HG02763 (cell line): Measurements from ENCODE around the gene ATAD3B.
"Not testable (repeated sequence)": the region's sequence is repeated elsewhere in the genome, so short reads cannot be mapped to it uniquely, and the experiment has no call there.

Experiments used
- ATAC-seq: cut with Tn5 transposase; IDR thresholded peaks from one replicate; pipeline ENCODE4 v1.9.1; 2021; ENCODE audit warnings: mild to moderate bottlenecking, moderate library complexity; ENCODE audit not compliant: unreplicated experiment

ATAD3B gene, protein sequence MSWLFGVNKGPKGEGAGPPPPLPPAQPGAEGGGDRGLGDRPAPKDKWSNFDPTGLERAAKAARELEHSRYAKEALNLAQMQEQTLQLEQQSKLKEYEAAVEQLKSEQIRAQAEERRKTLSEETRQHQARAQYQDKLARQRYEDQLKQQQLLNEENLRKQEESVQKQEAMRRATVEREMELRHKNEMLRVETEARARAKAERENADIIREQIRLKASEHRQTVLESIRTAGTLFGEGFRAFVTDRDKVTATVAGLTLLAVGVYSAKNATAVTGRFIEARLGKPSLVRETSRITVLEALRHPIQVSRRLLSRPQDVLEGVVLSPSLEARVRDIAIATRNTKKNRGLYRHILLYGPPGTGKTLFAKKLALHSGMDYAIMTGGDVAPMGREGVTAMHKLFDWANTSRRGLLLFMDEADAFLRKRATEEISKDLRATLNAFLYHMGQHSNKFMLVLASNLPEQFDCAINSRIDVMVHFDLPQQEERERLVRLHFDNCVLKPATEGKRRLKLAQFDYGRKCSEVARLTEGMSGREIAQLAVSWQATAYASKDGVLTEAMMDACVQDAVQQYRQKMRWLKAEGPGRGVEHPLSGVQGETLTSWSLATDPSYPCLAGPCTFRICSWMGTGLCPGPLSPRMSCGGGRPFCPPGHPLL

DNA sequence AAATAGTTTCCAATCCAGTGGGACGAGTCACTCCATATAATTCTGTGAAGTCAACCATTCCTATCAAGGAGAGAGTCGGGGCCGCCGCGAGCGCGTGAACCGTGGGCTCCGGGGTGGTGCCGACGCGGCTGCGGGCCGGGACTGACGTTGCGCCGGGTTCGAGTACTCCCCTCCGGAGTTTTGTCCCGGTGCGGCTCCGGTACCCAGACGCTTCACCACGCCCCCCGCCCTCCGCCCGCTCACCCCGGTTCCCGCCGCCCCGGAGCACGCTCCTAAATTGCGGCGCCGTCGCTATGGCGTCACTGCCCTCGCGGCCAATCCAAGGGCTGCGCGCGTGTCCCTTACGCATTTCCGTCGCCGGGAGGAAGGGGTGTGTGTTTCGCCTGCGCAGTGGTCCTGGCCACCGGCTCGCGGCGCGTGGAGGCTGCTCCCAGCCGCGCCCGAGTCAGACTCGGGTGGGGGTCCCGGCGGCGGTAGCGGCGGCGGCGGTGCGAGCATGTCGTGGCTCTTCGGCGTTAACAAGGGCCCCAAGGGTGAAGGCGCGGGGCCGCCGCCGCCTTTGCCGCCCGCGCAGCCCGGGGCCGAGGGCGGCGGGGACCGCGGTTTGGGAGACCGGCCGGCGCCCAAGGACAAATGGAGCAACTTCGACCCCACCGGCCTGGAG, at the start of gene ATAD3B:
Gene ATAD3B, plus strand, starts transcription at position 377 of the 664 bp plus-strand sequence. Its CDS starts 120 bp downstream, at position 497.
- ATAC-seq: peak; percentile 86

DNA sequence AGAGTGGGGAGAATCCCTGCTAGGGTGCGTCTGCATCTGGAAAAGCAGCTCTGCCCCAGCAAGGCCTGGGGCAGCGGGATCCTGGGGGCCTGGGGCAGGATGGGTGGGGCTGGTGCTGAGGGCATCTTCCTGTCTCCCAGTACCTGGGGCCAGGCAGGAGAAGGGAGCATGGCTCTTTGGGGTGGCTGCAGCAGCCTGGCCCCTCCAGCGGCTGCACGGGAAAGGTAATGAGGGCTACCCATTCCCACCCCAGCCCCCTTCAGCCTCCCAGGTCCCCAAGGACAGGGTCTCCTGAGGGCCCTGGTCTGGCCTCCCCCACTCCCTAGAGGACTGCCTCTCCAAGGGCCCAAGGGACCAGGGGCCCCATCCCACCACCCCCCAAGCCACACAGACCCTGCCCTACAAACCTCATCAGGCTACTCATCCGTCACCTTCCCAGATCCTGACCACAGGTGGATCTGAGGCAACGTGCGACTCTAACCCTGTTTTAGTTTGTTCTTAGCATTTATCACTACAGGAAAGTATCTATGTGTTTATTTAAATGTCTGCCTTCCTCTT, 49.6 kb upstream of the ATAD3B start:
- no peak for ATAC-seq

DNA sequence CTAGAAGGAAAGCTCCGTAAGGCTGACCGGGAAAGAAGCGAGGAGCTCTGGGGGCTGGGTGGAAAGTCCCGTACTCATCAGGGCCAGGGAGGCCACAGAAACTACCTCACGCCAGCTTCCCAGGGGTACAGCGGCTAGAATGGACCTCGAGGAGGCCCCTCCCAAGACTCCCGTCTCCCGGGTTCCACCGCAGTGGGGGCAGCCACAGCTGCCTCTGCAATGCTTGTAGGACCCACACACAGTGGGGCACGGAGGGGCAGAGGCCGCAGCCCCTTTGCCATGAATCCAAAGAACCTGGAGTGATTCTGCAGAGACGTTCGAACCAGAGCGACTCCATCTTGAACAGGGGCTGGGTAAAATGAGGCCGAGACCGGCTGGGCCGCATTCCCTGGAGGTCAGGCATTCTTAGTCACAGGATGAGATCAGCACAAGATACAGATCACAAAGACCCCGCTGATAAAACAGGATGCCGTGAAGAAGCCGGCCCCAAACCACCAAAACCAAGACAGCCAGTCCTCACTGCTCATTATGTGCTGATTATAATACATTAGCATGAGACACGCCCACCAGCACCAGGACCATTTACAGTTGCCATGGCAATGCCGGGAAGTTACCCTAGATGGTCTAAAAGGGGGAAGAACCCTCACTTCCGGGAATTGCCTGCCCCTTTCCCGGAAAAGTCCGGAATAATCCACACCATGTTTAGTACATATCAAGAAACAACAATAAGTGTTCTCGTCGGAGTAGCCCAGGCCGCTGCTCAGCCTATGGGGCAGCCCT, 48.9 kb upstream of the ATAD3B start:
- ATAC-seq: no peak

DNA sequence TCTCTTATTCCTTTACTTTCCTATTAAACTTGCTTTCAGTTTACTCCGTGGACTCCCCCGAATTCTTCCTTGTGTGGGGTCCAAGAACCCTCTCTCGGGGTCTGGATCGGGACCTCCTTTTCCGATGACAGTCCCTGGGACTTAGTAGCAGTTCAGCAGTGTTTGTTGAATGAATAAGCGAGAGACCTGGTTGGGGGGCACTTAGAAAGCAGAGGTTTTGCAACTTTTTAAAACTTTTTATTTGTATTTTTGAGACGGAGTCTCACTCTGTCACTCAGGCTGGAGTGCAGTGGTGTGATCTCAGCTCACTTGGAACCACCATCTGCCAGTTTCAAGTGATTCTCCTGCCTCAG, 48.3 kb upstream of the ATAD3B start:
- no peak for ATAC-seq

DNA sequence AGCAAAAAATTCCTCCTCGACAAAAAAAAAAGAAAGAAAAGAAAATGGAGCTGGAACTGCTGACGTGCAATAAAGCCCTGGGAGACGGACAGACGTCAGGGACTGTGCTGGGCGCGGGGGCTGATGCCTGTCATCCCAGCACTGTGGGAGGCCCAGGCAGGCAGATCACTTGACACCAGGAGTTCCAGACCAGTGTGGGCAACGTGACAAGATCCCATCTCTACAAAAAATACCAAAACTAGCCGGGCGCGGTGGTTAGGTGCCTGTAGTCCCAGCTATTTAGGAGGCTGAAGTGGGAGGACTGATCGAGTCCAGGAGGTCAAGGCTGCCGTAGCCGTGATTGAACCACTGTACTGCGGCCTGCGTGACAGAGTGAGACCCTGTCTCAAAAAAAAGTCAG, 46.9 kb upstream of the ATAD3B start:
- ATAC-seq: no peak

DNA sequence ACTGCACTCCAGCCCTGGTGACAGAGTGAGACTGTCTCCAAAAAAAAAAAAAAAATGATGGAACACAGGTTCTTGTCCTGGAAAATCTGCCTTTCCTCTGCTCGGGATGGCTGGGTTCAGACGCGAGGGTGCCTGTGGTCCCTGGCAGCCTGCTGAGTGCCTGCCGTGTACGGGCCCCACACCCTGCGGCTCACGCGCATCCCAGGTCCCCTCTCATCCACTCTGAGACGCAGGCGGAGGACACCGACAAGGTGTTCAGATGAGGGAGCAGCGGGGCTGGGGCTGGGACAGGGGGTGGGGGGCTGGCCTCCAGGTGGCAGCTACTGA, 46.2 kb upstream of the ATAD3B start:
- no peak for ATAC-seq

DNA sequence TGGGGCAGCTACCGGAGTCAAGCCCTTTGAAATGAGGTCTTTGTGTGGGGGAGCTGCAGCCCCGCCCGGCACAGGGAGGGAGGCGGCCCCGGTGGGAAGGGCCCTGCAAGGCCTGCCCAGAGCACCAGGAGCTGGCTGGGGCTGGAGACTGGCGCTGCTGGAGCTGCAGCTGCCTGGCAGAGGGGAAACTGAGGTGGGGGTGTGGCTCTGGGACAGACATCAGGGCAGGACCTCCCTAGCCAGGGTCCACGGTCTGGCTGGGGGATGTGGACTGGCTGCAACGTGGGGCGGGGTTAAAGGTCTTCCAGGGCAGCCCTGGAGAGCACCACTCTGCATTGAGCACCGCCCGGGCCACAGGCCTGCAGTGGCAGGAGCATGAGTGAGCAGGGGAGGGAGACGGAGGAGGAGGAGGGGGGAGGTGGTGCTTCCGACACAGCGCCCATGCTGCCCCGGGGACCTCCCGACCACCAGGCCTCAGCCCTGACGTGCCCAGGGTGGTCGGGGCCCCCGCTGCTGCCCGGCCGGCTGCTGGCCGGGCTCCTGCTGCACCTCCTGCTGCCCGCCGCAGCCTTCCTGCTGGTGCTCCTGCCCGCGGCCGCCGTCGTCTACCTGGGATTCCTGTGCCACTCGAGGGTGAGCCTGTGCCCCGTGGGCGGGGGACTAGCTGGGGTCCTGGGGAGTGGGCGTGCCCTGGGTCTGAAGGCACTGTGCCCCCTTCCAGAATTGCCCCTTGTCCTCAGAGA, 45.6 kb upstream of the ATAD3B start:
- no peak for ATAC-seq

DNA sequence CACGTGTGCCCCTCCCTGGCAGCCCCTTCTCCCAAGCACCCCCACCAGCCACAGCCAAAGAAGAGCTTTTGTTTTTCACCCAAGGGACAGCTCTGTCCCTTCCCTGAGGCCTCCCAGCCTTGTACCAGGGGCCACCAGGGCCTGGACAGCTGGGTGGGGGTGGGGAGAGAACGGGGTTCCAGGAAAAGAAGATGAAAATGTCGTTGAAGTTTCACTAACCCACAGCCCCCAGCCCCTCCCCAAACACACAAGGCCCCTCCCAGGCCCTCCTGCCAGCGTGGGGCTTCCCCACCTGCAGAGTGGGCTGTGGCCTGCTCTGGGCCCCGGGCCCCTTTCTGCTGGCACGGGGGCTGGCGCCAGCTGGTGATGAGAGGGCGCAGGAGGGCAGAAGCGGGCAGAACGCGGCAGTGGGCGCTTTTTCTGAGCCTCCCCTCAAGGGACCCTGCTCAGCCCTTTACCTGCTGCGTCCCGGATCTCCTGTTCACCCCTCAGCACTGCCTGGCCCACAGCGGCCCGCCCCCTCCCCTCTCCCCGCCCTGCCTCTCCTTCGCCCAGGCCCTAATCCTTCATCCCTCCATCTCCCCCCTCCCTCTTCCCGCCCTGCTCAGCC, 45.0 kb upstream of the ATAD3B start:
- ATAC-seq: no peak

DNA sequence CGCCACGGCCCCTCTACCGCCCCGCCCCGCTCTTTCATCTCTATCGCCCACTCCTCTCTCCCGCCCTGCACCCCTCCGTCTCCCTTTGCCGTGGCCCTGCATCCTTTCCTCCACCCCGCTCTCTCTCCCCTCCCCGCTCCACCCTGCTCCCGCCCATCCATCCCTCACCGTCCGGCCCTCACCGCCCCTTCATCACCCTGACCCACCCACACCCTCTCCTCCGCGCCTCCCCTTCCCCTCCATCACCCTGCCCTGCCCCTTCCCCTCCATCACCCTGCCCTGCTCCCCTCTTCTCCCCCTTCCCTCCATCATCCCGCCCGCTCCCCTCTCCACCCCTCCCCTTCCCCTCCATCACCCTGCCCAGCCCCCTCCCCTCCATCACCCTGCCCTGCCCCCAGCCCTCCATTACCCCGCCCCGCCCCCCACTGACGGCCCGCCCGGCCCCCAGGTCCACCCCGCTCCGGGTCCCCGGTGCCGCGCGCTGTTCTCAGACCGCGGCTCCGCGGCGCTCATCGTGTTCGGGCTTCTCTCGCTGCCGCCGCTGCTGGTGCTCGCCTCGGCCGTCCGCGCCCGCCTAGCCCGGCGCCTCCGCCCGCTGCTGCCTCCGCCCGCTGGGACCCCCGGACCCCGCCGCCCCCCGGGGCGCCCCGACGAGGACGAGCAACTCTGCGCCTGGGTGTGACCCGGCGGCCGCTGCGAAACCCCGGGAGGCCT, 44.3 kb upstream of the ATAD3B start:
- ATAC-seq: no peak

DNA sequence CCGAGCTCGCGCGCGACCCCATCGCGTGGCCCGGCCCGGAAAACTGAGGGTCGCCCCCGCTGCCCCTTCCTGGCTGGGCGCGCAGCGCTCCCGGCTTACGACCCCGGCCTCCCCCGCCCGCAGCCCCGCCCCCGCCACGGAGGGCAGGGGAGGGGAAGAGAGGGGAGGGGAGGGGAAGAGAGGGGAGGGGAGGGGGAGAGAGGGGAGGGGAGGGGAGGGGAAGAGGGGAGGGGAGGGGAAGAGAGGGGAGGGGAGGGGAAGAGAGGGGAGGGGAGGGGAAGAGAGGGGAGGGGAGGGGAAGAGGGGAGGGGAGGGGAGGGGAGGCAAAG, 43.8 kb upstream of the ATAD3B start:
- no peak for ATAC-seq

DNA sequence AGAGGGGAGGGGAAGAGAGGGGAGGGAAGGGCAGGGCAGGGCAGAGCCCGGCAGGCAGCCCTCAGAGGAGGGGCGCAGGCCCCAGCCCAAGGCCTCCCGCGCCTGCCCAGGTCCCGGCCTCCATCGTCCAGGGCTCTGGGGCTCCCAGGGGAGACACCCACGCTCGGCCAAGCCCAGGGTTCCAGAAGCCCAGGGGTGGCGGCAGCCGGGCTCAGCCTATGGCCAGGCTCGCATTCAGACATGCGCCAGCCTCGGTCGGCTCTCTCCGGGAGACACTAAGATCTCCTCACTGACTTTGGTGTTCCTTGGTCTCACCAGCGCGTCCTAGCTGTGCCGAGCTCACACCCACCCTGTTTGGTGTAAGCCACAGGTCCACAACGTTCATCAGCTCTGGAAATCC, 43.4 kb upstream of the ATAD3B start:
- no peak for ATAC-seq

DNA sequence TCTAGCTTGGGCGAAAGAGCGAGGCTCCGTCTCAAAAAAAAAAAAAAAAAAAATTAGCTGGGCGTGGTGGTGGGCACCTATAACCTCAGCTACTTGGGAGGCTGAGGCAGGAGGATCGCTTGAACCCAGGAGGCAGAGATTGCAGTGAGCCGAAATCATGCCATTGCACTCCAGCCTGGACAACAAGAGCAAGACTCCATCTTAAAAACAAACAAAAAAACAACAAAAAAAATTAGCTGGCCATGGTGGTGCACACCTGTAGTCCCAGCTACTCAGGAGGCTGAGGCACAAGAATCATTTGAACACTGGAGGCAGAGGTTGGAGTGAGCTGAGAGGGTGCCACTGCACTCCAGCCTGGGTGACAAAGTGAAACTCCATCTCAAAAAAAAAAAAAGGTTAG, 42.6 kb upstream of the ATAD3B start:
- not testable (repeated sequence) for ATAC-seq

DNA sequence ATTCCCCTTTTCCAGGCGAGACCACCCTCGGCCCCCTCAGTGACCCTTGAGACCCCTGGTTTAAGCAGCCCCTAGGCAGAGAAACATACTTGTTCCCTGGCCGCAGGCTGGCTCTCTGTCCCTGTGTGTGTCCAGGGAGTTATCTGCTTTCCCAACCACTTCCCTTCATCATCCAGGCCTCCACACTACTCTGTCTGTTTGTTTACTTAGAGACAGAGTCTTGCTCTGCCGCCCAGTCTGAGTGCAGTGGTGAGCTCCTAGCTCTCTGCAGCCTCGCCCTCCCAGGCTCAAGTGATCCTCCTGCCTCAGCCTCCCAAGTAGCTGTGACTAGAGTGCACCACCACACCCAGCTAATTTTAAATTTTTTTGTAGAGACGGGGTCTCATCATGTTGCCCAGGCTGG, 41.9 kb upstream of the ATAD3B start:
- no peak for ATAC-seq

DNA sequence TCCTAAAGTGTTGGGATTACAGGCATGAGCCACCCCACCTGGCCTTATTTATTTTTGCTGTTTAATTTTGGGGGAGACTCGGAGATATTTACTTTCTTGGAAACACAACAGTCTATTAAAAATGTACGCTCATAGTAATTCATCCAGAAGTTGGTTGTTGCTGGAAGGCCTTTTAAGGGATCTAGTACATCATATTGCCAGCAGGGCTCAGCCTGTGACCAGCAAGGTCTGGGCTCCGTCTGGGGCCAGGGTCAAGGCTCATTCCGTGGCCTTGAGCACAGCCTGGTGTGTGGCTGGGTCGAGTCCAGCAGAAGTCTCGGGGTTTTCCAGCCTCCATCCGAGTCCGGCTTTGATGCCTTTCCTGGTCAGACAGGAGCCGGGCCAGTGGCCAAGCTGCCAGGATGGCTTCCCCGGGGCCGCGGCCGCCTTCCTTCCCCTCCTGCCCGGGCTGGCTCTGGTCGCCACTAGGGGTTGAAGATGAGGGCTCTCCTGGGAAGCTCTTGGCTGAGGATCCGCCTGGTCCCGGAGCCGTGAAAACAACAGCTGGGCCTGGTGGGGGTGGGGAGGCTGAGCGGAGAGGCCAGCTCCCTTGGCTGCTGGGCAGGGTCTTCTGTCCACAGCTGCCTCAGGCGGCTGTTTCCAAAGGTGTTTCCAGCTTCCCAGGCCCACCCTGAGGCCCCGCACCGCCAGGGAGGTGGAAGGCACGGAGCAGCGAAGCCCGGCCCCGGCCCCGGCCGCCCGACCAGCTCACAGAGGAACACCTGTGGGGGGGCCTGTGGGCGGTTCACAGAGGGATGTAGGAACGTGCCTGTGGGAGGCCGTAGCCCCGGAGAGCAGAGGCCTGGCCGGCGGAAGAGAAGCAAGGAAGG, 41.2 kb upstream of the ATAD3B start:
- no peak for ATAC-seq

DNA sequence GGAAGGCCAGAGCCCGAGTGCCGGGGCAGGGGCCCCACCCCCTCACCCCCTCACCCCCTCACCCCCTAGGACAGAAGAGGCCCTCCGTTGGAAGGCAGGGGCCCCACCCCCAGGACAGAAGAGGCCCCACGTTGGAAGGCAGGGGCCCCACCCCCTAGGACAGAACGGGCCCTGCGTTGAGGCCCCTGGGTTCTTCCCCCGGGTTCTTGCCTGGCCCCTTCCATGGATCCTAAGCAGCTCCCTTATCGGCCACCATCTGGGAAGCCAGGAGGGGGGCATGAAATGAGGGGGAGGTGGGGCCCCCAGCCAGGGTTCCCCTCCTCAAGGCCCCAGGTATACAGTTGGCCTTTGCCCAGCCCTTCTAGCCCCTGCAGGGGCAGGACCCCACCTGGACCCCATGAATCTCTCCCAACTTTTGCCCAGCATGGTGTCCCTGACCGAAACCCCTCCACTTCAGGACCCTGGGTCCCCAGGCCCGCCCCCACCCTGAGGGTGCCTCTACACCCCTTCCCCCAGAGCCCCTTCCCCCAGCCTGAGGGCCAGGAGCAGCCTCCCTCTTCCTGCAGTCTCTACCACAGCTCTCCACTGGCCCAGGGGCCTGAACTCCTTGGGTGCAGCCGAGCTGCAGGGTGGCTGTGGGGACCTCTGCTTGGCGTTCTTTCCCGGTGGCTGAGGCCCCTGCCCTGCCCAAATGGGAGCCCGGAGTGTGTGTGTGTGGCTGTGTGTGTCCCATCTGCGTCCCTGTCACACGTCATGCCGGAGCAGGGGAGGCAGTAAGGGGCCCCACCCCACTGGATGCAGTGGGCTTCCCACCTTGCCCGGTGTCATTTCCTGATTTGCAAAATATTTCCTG, 40.3 kb upstream of the ATAD3B start:
- no peak for ATAC-seq

DNA sequence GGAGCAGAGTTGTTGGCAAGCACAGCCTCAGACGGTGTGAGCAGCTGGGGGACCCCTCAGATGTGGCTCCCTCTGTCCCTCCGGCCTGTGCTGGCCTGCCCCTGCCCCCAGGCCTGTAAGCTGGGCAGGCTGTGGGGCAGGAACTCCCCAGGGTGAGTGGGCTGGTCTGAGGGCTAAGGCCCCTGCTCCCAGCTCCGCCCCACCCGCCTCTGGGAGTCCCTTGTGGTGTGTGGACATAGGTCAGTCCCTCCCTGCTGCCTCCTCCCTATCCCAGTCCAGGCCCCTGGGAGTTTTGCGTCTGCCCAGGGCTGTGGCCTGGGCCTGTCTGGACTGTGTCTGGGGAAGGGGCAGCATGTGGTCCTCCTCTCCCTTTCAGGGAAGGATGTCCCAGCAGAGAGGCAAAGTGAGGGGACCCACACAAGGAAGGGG, 39.7 kb upstream of the ATAD3B start:
- no peak for ATAC-seq

DNA sequence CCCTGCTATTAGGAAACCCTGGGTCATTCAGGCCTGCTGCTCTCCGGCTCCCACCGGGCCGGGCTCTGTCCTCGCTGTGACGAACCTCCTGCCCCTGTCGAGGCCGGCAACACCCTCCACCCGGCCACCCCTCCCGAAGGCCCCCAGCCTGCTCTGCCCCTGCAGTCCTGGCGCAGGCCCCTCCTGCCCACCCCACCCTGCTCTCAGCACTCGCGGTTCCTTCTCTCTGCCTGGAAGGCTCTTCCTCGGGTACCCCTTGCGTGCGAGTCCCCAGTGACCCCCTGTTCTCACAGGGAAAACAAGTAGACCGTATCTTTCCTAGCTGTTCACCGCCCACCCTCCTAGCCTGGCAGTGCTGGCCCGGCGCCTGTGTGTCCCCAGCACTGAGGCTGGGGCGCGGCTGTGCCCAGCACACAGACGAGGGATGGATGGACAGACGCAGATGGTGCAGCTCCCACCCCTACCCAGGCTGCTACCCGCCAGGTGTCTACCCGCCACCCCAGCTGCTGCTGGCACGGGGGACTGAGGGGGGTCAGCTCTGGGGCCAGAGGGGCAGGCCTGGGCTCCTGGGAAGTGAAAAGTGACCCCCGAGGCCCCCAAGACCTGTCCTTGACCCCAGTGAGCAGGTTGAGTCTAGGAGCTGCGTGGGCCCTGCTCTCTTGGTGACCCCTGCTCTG, 39.2 kb upstream of the ATAD3B start:
- no peak for ATAC-seq
